DOHH2 (cell line): ENCODE measurements around the gene ERFE.

ENCODE experiments used
- H3F3A ChIP-seq: fragments of 200-600 bp; sonication (generic), shearing (Covaris generic); 2 replicates; pipeline ENCODE4 v1.6.0; 2016; ENCODE audit warnings: antibody characterized with exemption, mild to moderate bottlenecking; ENCODE audit not compliant: control insufficient read depth, insufficient read depth
- H3K27ac ChIP-seq: fragments of 200-600 bp; sonication (generic); 2 replicates; pipeline ENCODE4 v1.5.1; 2014; ENCODE audit warnings: low read depth, mild to moderate bottlenecking, low read length, moderate library complexity
- H3K27me3 ChIP-seq: fragments of 200-600 bp; sonication (generic); 2 replicates; pipeline ENCODE4 v1.6.1; 2014; ENCODE audit warnings: mild to moderate bottlenecking, low read length, mixed read lengths; ENCODE audit not compliant: control insufficient read depth
- H3K36me3 ChIP-seq: fragments of 200-600 bp; sonication (generic); 2 replicates; pipeline ENCODE4 v1.6.1; 2014; ENCODE audit warnings: mild to moderate bottlenecking, low read length, moderate library complexity, mixed read lengths; ENCODE audit not compliant: control insufficient read depth
- H3K4me1 ChIP-seq: fragments of 200-600 bp; sonication (generic); 2 replicates; pipeline ENCODE4 v1.6.1; 2014; ENCODE audit warnings: mild to moderate bottlenecking, low read length, mixed read lengths; ENCODE audit not compliant: control insufficient read depth
- H3K4me2 ChIP-seq: fragments of 200-600 bp; sonication (generic); 2 replicates; pipeline ENCODE4 v1.6.0; 2014; ENCODE audit warnings: mild to moderate bottlenecking, low read length, moderate library complexity
- H3K4me3 ChIP-seq: fragments of 200-600 bp; sonication (generic); 2 replicates; pipeline ENCODE4 v1.5.1; 2014; ENCODE audit warnings: mild to moderate bottlenecking, low read length, mixed read lengths
- H3K79me2 ChIP-seq: fragments of 200-600 bp; sonication (generic); 2 replicates; pipeline ENCODE4 v1.6.1; 2014; ENCODE audit warnings: mild to moderate bottlenecking, low read length, mixed read lengths; ENCODE audit not compliant: control insufficient read depth
- H3K9me2 ChIP-seq: fragments of 200-600 bp; sonication (generic); replicated peaks from 2 replicates; pipeline ENCODE4 v1.6.1; 2014; ENCODE audit warnings: mild to moderate bottlenecking, low read length, mixed read lengths; ENCODE audit not compliant: control insufficient read depth
- H3K9me3 ChIP-seq: fragments of 200-600 bp; sonication (generic); 2 replicates; pipeline ENCODE4 v1.6.1; 2014; ENCODE audit warnings: antibody characterized with exemption, low read length, mixed read lengths; ENCODE audit not compliant: control insufficient read depth, insufficient read depth
- H4K20me1 ChIP-seq: fragments of 200-600 bp; sonication (generic); 2 replicates; pipeline ENCODE4 v1.6.0; 2014; ENCODE audit warnings: low read depth, mild to moderate bottlenecking, antibody characterized with exemption, low read length, moderate library complexity; ENCODE audit not compliant: control insufficient read depth, insufficient read depth
- CTCF ChIP-seq: fragments of 200-600 bp; sonication (generic); IDR thresholded peaks from one replicate; pipeline ENCODE4 v1.5.1; 2014; ENCODE audit warnings: antibody characterized with exemption, mild to moderate bottlenecking, low read depth, low read length; ENCODE audit not compliant: poor library complexity, severe bottlenecking
- EZH2phosphoT487 ChIP-seq: fragments of 200-600 bp; sonication (generic); IDR thresholded peaks from 2 replicates; pipeline ENCODE4 v1.6.1; 2017; ENCODE audit warnings: borderline replicate concordance, mild to moderate bottlenecking, antibody characterized with exemption, low read length, moderate library complexity, mixed read lengths

ERFE gene

DNA sequence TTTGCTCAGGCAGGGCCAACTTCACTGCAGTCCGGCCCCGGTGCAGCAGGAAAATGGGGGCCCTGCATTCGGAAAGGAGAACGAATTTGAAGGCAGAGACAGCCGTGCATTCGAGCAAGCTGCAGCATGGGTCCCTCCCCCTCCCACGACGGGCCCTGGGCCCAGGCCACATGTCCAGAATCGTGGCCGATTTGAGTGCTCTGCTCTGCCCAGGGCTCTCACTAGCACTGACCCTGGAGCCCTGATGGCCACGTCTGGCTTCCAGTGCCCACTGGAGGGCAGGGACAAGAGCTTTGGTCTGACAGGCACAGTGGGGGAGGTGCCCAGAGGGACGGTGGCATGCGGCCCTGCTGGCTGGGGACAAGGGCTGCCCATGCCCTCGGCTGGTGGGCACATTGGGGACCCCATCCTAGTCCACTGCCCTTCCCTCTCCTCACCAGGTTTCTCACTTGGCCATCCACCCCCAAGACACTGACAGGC lies 34.7 kb upstream of the ERFE start:
- H3K9me3 ChIP-seq = peaks cover 7% of the 10 kb centered on the region; the same call in 1 of the 2 replicates
- no peak overlapping the region for H3K4me3 ChIP-seq
- no peak for TF ChIP-seq EZH2phosphoT487
- TF ChIP-seq CTCF = no peak
- no peaks in the 10 kb centered on the region for H3K79me2 ChIP-seq
- H3K27ac ChIP-seq = no peak overlapping the region
- H3K4me1 ChIP-seq = peaks cover 4% of the 10 kb centered on the region; the same call in 1 of the 2 replicates
- no peak overlapping the region for H3K4me2 ChIP-seq
- H3K36me3 ChIP-seq = no peaks in the 10 kb centered on the region
- no peaks in the 10 kb centered on the region for H4K20me1 ChIP-seq
- no peaks in the 10 kb centered on the region for H3K9me2 ChIP-seq
- peaks cover 11% of the 10 kb centered on the region for H3K27me3 ChIP-seq
- no peaks in the 10 kb centered on the region for H3F3A ChIP-seq

GRCh38 chr2:238124488-238125126 lies 34.2 kb upstream of the ERFE start:
- Histone ChIP-seq H3F3A (no peaks in the 10 kb centered on the region), H4K20me1 (no peaks in the 10 kb centered on the region), H3K27ac (no peak overlapping the region), H3K4me3 (no peak overlapping the region), H3K36me3 (no peaks in the 10 kb centered on the region), H3K79me2 (no peaks in the 10 kb centered on the region), H3K9me2 (no peaks in the 10 kb centered on the region), H3K27me3 (peaks cover 6% of the 10 kb centered on the region), H3K9me3 (peaks cover 7% of the 10 kb centered on the region; the same call in 1 of the 2 replicates), H3K4me1 (peaks cover 4% of the 10 kb centered on the region; the same call in 1 of the 2 replicates), H3K4me2 (no peak overlapping the region)
- TF ChIP-seq CTCF (no peak), EZH2phosphoT487 (no peak)

DNA sequence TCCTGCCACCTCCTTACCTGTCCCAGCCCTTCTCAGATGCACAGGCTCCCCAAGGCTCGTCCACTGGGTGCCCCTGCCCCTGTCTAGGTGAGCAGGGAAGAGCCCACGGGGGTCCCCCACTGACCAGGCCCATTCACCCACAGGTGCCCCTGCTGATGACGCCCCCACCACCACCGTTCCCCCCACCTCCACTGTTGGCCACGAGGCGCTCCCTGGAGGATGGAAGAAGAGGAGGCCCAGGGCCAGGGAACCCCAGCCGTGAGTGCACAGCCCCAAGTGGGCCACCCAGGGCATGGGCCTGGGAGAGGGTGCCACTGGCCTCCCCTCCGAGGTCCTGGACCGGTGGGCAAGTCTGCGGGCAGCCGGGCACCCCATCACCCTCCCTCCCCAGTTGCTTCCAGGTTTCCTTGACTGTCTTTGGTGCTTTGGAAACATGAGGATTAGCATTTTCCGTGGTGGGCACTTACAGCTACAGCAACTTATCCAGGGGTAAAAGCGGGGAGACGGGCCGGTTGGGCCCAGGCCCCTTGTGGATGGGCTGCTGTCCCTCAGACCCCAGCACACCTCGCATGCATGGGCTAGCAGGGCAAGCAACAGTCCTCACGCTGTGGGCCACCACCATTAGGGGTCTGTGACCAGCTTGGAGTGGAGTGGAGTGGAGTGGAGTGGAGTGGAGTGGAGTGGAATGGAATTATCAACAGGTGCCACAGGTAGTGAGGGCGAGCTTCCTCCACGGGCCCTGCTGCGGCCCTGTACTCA lies 33.5 kb upstream of the ERFE start:
- Histone ChIP-seq H4K20me1 (no peaks in the 10 kb centered on the region), H3K36me3 (no peaks in the 10 kb centered on the region), H3K27ac (no peak overlapping the region), H3K4me3 (no peak overlapping the region), H3K4me2 (no peak overlapping the region), H3K4me1 (no peaks in the 10 kb centered on the region), H3K9me3 (peaks cover 7% of the 10 kb centered on the region; the same call in 1 of the 2 replicates), H3K79me2 (no peaks in the 10 kb centered on the region), H3K27me3 (no peaks in the 10 kb centered on the region; the same call in 1 of the 2 replicates), H3K9me2 (no peaks in the 10 kb centered on the region), H3F3A (no peaks in the 10 kb centered on the region)
- TF ChIP-seq EZH2phosphoT487 = no peak
- TF ChIP-seq CTCF = no peak
